T-helper 2 cell treated with Interferon-gamma antibody and Interleukin-4, amounts not matched to agents 100 ng/mL and 5 ng/mL, for 36 hours (primary cell): ENCODE results near the gene PPM1J. TPM values are rescaled to one million over a fixed set of nuclear protein-coding genes. Genes with fewer than 3 reads are reported as not detected.
"Not testable (repeated sequence)": the region's sequence is repeated elsewhere in the genome, so short reads cannot be mapped to it uniquely, and the experiment has no call there.

Experiments used
- intact Hi-C: fragments of 100-400 bp; cut with micrococcal nuclease; formaldehyde crosslinking; loops from one replicate; pipeline ENCODE4 v1.15.1; 2023
- total RNA-seq: library from RNA; stranded (reverse); gene quantifications from 2 replicates; pipeline ENCODE4 v1.2.3, GENCODE V29; 2022

The PPM1J gene, protein sequence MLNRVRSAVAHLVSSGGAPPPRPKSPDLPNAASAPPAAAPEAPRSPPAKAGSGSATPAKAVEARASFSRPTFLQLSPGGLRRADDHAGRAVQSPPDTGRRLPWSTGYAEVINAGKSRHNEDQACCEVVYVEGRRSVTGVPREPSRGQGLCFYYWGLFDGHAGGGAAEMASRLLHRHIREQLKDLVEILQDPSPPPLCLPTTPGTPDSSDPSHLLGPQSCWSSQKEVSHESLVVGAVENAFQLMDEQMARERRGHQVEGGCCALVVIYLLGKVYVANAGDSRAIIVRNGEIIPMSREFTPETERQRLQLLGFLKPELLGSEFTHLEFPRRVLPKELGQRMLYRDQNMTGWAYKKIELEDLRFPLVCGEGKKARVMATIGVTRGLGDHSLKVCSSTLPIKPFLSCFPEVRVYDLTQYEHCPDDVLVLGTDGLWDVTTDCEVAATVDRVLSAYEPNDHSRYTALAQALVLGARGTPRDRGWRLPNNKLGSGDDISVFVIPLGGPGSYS
- total RNA-seq = 0.16 and 0.32 TPM in 2 replicates

DNA sequence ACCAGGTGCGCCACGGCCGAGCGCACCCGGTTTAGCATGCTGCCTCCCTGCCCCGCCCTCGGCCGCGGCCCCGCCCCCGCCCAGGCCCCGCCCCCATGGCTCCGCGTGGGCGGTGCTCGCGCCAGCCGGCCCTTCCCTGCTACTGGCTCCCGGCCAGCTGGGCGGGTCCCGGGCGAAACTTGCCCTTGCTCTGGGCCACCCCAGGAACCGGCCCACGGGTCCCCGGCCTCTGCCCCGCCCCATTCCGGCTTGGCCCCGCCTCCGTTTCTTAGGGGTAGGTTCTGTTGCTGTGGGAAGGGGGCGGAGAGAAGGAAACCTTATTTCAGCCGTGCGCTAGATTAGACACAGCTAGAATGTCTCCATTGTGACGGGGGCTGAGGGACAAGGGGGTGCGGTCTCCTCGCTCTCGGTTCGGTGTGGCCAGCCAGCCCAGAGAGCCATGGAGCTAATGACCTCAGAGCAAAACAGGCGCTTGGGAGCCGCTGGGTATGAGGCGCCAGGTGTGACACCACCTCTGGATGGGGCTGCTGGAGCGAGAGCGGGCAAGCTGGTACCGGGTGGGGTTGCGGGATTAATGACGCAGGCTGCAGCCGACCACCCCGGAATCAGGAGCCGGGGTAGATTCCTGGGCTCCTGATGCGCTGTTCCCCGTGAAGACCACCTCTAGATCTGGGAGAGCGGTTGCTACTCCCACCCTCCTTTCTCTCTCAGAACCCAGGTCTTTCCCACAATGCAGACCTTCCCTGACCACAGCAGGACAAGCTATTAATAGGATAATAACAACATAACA lies at the start of gene PPM1J:
Gene PPM1J, minus strand, starts transcription at position 69 of the 790 bp plus-strand sequence. Its CDS starts 31 bp downstream, at position 38.
- intact Hi-C loops = loop anchor here (1.0 to 5.0 kb wide), 8 partner anchors 8 to 1213 kb away; partner anchors contain the start of genes CAPZA1, HIPK1, LRIG2 and PHTF1

DNA sequence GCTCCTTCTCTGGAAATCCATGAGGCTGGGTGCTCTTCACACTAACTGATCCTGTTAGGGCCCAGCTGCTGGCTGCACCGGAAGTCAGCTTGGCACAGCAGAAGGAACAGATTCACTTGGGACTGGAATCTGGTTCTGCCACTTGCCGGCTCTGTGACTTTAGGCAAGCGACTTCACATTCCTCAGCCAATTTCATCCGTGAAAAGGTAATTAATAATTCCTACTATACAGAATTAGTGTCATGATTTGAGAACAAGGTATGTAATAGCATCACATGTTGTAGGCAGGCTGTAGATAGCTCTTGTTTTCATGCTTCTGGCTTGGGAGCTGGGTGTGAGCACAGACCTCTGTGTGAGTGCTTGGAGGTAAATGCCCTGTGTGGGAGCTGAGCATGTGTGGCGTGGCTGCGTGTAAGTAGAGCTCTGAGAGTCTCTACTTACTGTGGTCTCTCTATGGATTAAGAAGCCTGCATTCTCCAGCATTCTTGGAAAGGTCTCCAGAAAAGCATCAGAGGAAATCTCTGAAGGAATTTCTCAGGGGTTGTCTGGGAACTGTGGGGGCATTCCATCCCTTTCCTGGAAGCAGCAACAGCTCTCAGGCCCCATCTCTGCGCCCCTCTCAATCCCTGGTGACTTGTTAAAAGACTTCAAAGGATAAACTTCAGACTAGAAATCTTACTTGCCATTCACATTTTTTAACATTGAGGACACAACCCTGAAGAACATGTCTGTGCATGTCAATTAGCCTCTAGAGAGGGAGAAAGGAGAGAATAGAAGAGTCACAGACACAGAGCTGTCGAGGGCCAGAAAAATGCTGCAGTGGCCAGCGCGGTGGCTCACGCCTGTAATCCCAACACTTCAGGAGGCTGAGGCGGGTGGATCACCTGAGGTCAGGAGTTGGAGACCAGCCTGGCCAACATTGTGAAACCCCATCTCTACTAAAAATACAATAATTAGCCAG lies 47.7 kb upstream of the PPM1J start:
- intact Hi-C loops = no loop called here

DNA sequence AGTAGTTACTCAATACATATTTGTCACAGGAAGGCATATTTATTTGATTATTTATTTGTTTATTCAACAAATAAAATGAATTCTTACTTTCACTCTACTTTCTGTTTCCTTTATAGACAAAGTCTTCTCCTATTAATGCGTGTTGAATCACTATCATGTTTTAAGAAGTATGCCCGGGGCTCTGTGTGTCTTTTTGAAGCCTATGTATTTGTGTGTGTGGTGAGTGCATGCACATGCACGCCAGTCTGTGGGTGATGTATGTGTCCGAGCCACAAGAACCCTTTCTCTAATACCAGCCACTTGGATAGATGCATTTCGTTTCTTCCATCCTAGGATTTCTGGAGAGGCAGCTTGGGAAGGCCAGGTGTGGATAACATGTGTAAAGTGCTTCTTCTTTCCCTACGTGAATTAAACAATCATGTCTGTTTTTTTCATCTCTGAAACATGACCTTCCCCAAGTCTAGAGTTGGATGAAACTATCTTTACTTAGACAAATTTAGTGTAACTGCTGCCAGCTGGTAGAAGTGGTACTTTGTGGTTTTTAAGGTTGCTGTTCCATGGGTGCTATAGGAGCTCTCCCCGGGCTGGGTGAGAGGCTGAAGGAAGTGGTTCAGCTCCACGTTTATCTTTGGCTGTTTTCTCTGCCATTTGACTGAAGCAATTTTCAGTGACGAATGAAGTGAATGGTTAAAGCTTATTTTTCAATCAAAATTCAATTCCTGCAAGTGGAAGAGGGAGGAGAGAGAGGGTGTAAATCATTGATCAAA lies 46.8 kb upstream of the PPM1J start:
- intact Hi-C loops = no loop called here

DNA sequence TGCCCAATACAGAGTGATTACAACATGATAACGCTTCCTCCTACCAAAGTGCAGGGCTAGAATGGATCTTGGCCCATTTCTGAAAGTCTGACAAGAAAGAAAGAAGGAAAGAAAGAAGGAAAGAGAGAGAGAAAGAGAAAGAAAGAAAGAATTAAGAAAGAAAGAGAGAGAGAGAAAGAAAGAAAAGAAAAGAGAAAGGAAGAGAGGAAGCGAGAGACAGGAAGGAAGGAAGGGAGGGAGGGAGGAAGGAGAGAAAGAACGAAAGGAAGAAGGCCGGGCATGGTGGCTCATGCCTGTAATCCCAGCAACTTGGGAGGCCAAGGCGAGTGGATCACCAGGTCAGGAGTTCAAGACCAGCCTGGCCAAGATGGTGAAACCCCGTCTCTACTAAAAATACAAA lies 44.1 kb upstream of the PPM1J start:
- intact Hi-C loops = no loop called here

DNA sequence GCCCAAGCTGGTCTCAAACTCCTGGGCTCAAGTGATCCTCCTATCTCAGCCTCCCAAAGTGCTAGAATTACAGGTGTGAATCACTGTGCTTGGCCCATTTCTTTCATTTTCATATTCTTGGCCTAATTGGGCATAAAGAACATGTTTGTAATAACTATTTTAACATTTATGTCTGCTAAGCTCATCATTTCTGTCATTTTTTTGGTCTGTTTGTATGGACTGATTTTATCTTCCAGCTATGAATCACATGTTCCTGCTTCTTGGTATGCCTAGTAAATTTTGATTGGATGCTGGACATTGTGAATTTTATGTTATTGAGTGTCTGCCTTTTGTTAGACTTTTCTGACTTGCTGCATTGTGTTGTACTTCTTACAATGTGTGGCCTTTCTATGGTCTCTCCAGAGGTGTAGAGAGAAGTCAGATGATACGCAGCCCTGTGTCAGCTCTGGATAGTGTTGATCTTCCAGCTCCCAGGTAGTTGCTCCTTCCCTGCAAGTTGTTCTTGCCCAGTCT lies 39.0 kb upstream of the PPM1J start:
- intact Hi-C loops = no loop called here

DNA sequence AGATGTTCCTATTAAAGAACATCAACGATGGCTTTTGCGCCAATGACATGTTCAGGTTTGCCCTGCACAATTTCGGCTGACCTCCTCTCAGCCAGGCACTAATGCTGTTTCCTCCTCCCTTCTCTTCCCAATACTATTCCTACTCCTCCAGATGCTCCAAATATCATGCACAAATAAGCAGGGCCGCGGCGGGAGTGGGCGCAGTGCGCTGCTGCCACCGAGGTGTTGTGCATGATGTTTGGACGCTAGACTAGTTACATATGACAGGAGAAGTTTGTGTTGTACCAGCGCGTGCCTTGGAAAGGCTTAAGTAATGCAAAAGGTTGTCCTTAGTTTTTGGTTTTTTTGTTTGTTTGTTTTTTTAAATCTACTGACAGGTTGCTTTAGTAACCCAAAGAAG lies 33.3 kb upstream of the PPM1J start:
- intact Hi-C loops = no loop called here

DNA sequence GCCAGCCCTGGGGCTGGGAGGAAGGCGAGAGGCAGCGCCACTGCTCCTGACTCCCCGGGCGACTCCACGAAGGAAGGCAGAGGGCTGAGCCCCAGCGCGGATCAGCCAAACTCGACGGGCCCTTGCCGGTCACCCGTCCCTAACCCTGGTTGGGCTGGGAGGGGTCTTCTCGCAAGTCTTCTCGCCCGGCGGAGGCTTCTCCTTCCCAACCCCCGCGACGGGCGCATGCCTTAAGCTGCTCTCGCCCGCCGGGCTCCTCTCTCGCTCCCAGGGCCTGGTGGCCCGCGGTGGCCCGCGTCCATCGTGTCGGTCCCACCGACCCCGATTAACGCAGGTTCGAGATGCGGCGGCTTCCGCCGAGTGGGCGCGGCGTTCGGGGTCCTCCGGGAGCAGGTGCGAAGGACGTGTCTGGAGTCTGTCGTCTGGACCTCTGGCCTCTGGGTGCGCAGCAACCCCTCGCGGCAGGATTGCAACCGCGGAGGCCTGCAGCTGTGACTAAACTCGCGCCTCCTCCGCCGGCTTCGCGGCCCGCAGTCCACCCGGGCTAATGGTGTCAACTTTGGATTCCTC lies 29.0 kb upstream of the PPM1J start:
- intact Hi-C loops = no loop called here

DNA sequence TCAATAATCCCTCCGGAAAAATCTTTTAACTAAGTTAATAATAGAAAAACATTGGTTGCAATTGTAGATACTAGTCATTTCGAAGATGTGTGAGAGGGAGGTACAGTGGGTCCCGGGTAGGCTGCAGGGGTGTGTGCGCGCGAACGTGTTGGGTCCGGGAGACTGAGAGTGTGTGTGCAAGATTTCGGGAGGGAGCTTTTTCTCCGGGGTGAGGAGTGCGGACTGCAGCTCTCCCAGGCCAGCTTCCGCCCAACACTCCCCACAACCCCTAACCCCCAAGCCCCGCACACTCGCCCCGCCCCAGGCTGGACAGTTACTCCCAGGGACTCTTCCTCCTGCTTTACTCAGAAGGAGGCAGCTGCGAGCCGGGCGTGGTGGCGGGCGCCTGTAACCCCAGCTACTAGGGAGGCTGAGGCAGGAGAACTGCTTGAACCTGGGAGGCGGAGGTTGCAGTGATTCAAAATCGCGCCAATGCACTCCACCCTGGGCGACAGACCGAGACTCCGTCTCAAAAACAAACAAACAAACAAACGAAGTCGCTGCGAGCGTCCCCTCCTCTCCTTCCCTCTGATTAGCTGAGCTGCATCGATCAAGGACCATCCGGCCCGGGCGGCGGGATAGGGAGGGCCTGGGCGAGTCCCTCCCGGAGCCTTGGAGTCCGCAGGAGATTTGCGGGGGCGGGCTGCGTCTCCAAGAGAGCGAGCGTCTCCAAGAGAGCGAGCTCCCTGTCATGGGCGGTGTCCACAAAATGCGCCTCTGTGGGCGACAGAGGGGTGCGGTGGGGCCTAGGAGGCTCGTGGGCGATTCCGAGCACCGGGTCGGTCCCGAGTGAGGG lies 28.3 kb upstream of the PPM1J start:
- intact Hi-C loops = no loop called here

DNA sequence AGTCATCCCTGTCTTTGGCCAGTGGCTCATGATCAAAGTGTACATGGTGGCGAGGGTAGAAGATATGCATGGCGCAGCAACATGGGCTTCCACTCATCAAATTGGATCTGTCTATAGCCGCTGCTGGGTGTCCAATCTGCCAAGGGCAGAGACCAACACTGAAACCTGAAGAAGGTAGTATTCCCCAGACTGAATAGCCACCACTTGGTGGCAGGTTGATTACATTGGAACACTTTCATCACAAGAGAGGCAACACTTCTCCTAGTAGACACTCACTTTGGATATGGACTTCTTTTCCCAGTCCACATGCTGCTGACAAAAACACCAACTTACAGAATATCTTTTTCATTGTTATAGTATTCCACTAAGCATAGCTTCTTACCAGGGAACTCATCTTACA lies 22.4 kb upstream of the PPM1J start:
- intact Hi-C loops = no loop called here

DNA sequence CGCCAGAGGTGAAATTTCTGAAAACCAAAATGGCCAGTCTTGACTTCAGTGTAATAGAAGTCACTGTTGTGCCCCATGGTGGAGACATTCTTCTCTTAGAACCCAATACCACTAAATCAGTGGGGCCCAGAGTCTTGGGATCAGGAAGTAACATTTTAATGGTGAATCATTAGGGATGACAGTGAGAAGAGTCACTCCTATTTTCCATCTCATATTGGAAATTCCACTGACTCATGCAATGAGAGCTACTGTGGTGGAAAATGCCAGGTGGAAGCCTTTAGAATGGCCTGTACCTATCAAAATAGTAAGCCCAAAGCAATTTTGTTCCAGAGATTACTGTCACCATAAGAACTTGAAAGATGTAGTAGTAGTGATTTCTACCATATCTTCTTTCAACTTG lies 20.6 kb upstream of the PPM1J start:
- intact Hi-C loops = no loop called here

DNA sequence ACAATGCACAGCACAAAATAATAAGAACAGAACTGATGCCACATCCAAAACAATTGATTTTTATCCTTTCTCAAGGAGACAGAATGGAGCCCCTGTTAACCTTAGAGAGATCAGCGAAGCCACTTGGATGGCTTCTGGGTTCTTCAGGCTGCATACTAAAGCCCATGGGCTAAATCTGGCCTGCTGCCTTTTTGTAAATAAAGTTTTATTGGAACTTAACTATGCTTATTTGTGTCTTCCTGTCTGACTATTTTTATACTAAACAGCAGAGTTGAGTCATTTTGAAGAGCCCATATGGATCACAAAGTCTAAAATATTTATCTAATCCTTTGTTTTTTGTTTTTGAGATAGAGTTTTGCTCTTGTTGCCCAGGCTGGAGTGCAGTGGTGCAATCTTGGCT lies 16.3 kb upstream of the PPM1J start:
- intact Hi-C loops = no loop called here

DNA sequence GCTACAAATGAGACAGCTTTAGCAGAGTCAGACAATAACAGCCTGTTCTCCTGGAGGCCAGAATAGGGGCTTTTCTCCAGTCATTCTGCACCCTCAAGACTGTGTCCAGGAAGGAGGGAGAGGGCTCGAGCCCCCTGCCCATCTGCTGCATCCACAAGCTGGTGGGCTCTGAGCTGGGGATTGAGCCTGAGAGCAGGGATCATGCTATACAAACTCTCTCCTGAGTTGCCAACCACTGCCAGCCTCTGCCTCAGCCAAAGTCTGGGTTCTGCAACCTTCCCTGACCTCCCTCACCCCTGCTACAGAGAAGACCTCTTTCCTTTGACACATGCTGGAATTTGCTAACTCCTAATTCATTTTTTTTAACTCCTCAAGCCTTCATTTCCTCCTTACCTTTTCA lies 14.8 kb upstream of the PPM1J start:
- intact Hi-C loops = no loop called here

DNA sequence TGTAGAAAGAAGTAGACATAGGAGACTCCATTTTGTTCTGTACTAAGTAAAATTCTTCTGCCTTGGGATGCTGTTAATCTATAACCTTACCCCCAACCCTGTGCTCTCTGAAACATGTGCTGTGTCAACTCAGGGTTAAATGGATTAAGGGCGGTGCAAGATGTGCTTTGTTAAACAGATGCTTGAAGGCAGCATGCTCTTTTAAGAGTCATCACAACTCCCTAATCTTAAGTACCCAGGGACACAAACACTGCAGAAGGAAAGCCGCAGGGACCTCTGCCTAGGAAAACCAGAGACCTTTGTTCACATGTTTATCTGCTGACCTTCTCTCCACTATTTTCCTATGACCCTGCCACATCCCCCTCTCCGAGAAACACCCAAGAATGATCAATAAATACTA lies 13.9 kb upstream of the PPM1J start:
- intact Hi-C loops = not testable (repeated sequence)

DNA sequence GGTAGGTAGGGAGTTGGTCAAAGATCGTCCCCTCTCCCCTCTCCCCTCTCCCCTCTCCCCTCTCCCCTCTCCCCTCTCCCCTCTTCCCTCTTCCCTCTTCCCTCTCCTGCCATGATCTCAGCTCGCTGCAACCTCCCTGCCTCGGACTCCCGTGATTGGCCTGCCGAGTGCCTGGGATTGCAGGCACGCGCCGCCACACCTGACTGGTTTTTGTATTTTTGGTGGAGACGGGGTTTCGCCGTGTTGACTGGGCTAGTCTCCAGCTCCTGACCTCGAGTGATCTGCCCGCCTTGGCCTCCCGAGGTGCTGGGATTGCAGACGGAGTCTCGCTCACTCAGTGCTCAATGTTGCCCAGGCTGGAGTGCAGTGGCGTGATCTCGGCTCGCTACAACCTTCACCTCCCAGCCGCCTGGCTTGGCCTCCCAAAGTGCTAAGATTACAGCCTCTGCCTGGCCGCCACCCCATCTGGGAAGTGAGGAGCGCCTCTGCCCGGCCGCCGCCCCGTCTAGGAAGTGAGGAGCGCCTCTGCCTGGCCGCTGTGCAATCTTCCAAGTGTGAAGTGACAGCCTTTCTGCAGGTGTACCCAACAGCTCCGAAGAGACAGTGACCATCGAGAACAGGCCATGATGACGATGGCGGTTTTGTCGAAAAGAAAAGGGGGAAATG lies 13.3 kb upstream of the PPM1J start:
- intact Hi-C loops = not testable (repeated sequence)

DNA sequence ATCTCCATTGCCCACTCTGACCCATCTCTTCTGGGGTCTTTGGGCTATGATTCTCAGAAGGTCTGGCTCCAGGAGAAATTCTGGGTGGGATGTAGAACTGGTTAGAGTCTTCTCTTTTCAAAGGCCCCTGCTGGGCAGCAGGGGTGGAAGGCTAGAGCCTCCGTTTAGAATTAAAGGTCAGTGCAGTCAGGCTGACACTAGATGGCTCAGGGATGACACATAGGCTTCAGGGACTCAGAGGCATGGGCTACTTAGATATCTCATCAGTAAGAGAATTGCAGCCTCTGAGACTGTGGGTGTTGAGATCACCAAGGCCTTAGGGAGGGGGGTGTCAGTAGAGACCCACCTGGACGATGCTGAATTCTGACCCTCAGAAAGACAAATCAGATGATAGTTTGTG lies 12.6 kb upstream of the PPM1J start:
- intact Hi-C loops = no loop called here

DNA sequence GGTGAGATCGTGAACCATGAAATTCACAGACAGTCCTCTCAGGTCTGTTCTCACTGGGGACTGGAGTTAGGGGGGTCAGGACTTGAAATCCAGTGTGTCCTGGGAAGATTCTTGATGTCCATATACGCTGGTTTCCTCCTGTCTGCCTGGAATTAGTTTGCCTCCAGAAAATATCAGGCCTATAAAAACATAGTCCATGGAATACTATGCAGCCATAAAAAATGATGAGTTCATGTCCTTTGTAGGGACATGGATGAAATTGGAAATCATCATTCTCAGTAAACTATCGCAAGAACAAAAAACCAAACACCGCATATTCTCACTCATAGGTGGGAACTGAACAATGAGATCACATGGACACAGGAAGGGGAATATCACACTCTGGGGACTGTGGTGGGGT lies 9.1 kb upstream of the PPM1J start:
- intact Hi-C loops = not testable (repeated sequence)

DNA sequence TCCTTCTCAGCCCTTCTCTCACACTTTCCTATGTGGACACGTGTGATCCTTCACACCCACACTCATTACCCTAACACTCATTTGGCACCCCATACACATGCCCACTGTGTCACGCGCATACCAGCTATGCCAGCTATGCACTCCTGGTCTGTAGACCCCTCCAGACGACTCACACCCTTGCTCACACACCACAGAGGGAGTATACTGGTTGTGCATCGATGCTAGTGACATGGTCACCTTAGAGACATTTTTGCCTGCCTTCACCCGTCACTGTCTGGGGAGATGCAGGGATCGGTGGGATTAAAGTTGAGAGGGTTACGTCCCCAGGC lies 8.3 kb upstream of the PPM1J start:
- intact Hi-C loops = no loop called here
